HG02885 (cell line): ENCODE measurements around the gene SLC25A25.

Experiments used
- ATAC-seq: cut with Tn5 transposase; IDR thresholded peaks from one replicate; pipeline ENCODE4 v1.9.1; 2021; ENCODE audit warnings: mild to moderate bottlenecking; ENCODE audit not compliant: unreplicated experiment, poor library complexity

SLC25A25 gene

GRCh38 chr9:128141604-128142003 is 73.6 kb downstream of the SLC25A25 start:
- no peak for ATAC-seq

DNA sequence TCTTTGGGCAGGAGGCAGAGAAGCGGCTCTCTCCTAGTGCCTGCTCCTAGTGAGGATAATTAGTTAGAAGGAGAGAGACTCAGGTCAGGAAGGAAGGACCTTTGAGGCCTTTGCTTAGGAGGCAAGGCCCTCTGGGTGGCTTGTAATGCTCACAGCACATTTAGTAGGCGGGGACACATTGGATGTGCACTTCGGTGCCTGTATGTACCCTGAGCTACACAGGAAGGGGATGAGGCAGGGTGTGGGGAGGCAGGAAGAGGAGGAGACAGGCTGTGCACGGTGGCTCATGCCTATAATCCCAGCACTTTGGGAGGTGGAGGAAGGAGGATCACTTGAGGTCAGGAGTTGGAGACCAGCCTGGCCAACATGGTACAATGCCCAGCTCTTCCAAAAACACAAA is 74.0 kb downstream of the SLC25A25 start:
- no peak for ATAC-seq

- no peak for ATAC-seq
These were observed 74.6 kb downstream of the SLC25A25 start for GRCh38 chr9:128142596-128142995.

DNA sequence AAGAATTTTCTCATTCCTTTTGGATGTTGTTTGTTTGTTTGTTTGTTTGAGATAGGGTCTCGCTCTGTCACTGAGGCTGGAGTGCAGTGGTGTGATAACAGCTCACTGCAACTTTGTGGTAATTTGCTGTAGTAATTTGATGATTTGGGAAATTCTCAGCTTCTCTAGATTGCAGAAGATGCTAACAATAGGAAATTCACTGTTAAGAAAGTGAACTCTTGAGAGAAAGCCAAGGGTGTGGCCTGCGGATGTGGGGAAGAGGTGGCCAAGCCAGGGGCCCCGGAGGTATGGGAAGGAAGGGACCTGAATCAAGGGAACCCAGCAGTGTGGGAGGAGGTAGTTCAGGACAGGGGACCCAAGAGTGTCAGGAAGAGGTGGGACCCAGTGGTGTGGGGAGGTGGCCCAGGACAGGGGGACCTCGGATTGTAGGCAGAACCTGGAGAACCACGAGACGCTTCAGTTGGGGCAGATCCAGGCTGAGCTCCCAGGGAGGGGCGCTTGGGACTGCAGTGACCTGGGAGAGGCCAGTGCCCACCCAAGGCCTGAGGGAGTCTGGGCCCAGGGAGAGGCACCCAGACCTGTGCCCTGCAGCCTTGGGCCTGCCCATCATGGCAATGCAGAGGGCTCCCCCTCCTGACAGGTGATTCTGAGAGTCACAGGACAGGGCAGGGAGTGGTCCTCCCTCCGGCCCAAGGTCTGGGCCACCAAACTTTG is 75.7 kb downstream of the SLC25A25 start:
- ATAC-seq = no peak

GRCh38 chr9:128144239-128145181 is 76.5 kb downstream of the SLC25A25 start:
- ATAC-seq = no peak

GRCh38 chr9:128145536-128145935 is 77.5 kb downstream of the SLC25A25 start:
- no peak for ATAC-seq

DNA sequence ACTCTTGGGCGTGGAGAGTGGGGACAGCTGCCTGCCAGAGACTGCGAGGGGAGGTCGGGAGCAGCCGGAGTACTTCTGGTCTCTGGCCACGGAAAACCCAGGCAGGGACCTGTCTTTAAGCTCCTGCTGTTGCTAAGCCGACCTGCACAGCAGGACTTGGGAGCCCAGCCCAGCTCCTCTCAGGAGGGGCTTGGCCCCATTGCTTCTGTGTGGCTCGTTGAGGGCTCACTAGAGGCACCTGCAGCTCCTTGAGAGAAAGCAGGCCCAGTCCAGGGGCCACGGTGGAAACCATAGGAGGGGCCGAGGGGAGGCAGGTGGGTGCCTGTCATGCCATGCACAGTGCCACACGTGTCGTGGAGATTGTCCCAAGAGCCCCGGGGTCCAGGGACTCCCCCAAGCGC is 77.9 kb downstream of the SLC25A25 start:
- ATAC-seq = no peak

DNA sequence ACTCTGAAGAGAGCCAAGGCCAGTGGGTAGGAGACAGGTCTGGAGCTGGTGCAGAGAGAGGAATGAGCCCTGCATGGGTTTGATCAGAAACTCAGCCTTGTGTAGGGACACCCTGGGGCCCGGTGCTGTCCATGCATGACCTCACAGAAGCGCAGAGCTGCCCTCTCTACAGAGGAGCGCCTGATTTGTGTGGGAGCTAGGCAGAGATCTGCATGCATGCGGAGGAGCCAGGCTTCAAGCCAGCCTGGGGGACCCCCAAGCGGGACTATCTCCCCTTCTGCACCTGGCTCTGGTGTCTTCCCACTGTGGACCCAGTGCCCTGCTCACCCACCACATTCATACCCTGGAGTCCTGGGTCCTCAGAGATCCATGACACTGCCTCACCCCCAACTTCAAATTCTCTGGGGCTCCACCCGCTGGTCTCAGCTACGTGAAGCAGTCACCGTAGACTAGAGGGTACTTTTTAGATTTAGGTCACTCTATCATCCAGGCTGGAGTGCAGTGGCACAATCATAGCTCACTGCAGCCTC is 78.6 kb downstream of the SLC25A25 start:
- ATAC-seq = no peak

DNA sequence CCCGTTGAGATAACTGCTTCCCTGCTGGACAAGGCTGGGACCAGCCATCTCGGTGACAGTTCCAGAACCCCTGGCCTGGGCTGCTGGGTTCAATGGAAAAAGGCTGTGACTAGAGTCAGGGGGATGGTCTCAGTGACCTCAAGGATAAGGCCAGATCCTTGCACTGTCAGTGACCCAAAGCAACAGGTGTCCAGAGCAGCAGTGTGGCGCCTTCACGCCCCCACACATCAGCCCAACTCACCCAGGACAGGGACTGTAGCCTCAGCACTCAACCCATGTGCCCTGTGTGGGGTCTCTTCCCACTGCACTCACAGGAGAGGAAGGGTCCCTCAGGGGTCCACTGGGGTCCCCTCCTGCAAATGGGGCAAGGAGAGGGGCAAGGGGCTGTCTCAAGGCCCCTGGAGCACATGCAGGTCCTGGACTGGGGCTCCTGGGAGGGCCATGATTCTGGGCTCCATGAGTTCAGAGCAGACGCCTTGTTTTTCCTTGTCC is 80.5 kb downstream of the SLC25A25 start:
- ATAC-seq = no peak

GRCh38 chr9:128149001-128149701 is 81.1 kb downstream of the SLC25A25 start, which contains the start of gene LCN2:
LCN2 (plus strand) TSS chr9:128149453; CDS start chr9:128149526, 73 bp downstream.
- no peak for ATAC-seq

DNA sequence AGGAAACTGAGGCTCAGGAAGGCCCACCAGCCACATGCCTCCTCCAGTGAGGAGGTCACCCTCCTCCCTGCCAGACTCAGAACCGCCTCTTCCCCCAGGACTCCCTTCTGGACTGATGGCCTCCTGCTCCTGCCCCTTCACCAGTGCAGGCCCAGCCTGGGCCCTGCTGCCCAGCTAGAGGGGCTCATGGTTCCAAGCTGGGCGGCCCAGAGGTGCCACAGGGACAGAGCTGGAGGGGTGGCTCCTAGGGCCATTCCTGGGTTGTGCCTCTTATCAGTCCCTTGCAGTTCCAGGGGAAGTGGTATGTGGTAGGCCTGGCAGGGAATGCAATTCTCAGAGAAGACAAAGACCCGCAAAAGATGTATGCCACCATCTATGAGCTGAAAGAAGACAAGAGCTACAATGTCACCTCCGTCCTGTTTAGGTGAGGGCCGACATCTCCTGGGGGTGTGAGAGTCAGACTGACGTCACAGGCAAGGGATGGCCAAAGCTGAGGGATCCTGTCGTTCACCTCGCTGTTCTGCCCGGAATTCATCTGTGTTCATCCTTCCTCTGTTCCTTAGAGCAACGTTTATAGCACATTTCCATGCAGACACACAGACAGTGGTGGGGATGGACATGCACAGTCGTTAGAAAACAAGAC is 82.0 kb downstream of the SLC25A25 start:
- no peak for ATAC-seq

DNA sequence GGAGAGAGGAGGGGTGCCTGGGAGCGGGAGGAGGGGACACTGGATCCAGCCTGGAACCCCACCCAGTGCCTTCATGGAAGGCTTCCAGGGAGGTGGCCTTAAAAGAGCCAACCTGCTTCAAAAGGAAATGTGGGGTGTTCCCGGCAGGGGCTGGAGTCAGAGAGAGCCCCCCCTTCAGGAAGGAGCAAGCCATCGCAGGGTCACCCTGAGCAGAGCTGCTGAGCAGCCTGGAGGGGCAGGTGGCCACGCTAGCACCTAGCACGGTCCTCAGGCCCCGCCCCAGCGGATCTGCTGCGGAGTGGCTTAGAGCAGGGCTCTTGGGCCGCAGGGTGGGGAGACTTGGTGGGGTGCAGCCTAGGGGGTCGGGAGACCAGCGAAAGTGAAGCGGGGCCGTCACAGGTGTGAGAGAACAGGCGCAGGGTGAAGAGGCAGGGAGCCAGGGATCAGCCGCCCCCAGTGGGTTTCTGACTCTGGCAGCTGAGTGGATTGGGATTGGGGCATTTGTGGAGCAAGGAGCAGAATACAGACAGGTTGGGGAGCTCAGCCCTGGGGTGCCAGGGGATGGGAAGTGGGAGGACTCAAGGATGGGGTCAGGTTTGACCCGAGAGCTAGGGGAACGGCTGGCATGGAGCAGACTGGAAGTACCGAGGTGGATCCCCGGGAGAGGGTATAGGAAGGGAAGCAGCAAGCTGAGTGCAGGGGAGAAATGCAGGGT is 82.7 kb downstream of the SLC25A25 start:
- ATAC-seq = no peak

GRCh38 chr9:128151309-128152132 is 83.5 kb downstream of the SLC25A25 start:
- no peak for ATAC-seq

DNA sequence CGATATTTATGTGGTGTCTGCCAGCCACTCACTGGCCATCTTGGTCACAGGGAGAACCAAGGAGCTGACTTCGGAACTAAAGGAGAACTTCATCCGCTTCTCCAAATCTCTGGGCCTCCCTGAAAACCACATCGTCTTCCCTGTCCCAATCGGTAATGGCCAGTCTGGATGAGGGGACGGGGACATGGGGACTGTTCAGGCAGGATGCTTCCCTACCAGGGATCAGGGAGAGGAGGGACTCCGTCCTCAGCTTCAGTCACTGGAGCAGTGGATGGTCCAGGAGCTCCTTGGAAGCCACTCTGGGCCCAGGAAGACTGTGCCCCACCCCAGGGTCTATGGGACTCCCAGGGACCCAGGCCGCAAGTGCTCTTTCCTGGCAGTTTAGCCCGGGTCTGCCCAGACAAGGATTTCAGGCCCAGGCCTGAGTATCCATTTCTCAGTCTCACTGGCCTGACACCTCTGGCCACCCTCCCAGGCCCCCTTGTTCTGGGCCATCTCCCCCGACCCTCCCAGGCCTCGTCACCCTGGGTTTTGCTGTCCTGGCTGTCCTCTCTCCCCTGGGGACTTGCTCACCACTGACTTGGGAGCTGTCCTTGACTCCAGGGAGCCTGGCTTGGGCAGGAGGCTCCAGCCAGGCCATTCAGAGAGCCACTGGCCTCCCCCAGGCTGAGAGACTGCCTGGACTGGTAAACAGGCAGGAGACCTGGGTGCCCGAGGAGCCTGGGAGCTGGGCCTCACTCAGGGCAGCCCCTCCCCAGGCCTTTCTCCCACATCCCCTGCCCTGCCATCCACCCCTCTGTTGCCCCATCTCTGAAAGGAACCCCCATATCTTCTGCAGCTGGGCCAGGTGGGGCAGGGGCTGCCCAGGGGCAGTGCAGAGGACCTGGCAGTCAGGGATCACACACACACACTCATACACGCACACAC is 84.4 kb downstream of the SLC25A25 start:
- no peak for ATAC-seq

DNA sequence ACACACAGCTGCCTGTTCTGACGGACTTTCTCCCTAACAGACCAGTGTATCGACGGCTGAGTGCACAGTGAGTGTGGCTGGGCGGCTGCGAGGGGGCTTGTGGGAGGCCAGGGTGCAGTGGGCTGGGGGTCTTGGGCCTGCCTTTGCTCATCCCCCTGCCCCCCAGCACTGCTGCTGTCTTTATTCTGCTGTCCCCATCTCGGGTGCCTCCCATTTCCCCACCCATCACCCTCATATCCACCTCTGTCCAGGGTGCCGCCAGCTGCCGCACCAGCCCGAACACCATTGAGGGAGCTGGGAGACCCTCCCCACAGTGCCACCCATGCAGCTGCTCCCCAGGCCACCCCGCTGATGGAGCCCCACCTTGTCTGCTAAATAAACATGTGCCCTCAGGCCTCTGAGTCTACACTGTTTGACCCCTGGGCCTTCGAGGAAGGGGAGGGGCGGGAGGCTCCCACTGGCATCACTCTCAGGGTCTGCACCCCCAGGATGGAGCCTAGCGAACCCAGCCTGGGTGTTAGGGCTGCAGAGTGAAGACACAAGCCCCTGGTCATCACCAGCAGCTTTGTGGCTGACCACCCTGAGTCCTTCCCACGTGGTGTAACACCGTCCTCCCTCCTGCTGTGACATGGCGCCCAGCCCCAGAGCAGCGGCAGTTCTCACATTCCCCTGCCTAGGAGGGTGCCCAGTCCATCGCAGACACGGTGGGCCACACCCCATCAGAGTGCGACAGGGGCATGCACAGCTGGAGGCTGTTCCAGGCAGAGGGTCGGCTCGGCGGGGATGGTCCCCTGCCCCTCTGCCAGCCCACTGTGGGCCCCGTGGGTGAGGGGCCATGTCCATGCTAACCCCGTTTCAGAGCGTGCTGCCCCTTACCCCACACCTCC is 85.3 kb downstream of the SLC25A25 start:
- no peak for ATAC-seq

GRCh38 chr9:128153947-128154695 is 86.1 kb downstream of the SLC25A25 start:
- ATAC-seq = no peak
